Measurements from ENCODE around the gene ZNF710.

Gene ZNF710

GRCh38 chr15:90020021-90020735 is 19.1 kb downstream of the ZNF710 start:
- DNase-seq, result no peak

- no peak for DNase-seq
Observed at GRCh38 chr15:90020936-90021507, 19.9 kb downstream of the ZNF710 start.

- no peak for DNase-seq
Observed at GRCh38 chr15:90022345-90022744, 21.2 kb downstream of the ZNF710 start.

- DNase-seq, result no peak
Observed at GRCh38 chr15:90022905-90023700, 22.0 kb downstream of the ZNF710 start.

GRCh38 chr15:90024406-90024805 is 23.3 kb downstream of the ZNF710 start:
- DNase-seq, result no peak

GRCh38 chr15:90025489-90026033 is 24.4 kb downstream of the ZNF710 start:
- DNase-seq, result no peak

GRCh38 chr15:90028376-90028944 is 27.3 kb downstream of the ZNF710 start:
- no peak for DNase-seq

- no peak for DNase-seq
Observed at GRCh38 chr15:90029024-90029423, 27.9 kb downstream of the ZNF710 start.

GRCh38 chr15:90030376-90030775 is 29.3 kb downstream of the ZNF710 start:
- DNase-seq, result no peak

GRCh38 chr15:90031231-90031791 is 30.2 kb downstream of the ZNF710 start:
- no peak for DNase-seq

GRCh38 chr15:90033006-90033405 is 31.9 kb downstream of the ZNF710 start:
- no peak for DNase-seq

- no peak for DNase-seq
Observed at GRCh38 chr15:90033448-90033847, 32.3 kb downstream of the ZNF710 start.

GRCh38 chr15:90035095-90035839 is 34.1 kb downstream of the ZNF710 start:
- no peak for DNase-seq

GRCh38 chr15:90035840-90036230 is 34.7 kb downstream of the ZNF710 start:
- DNase-seq, result no peak

- no peak for DNase-seq
Observed at GRCh38 chr15:90036343-90036742, 35.2 kb downstream of the ZNF710 start.

- no peak for DNase-seq
Observed at GRCh38 chr15:90036806-90037510, 35.8 kb downstream of the ZNF710 start.

GRCh38 chr15:90037511-90037860 is 36.4 kb downstream of the ZNF710 start:
- DNase-seq, result no peak

- DNase-seq, result no peak
Observed at GRCh38 chr15:90037961-90038631, 37.0 kb downstream of the ZNF710 start.

GRCh38 chr15:90038632-90039095 is 37.5 kb downstream of the ZNF710 start:
- no peak for DNase-seq

- DNase-seq, result no peak
Observed at GRCh38 chr15:90039996-90040395, 38.9 kb downstream of the ZNF710 start.

GRCh38 chr15:90040618-90041017 is 39.5 kb downstream of the ZNF710 start:
- no peak for DNase-seq

Measured in stimulated activated CD4-positive, alpha-beta T cell treated with anti-CD3 and anti-CD28 coated beads, Interleukin-12 subunit alpha, Interleukin-12 subunit beta, amount 100 ng/mL, for 4 hours (primary cell).